Uterus (tissue), 2 donors: Measurements from ENCODE around the gene CDYL2.

Experiments
- CTCF ChIP-seq, 4 experiments: fragments of 200-600 bp in 2 of 4; fragments of 450-650 bp in 2 of 4; sonication (generic) in 2 of 4; IDR thresholded peaks; one replicate each; pipeline ENCODE4 v1.5.1; 2016 to 2019; ENCODE audit warnings: antibody characterized with exemption in 4 of 4, mild to moderate bottlenecking in 2 of 4, moderate library complexity in 1 of 4
- POLR2A ChIP-seq, 2 donors: fragments of 450-650 bp; IDR thresholded peaks; one replicate each; pipeline ENCODE4 v1.6.1; 2016; ENCODE audit warnings: antibody characterized with exemption in 2 of 2, mild to moderate bottlenecking in 1 of 2, moderate library complexity in 1 of 2

GRCh38 chr16:80844395-80844794 is 40.0 kb upstream of the CDYL2 start:
- TF ChIP-seq CTCF (IDR thresholded peaks at IDR 0.05), result no peak
- TF ChIP-seq POLR2A (IDR thresholded peaks at IDR 0.05), result no peak
